Kidney (tissue), 14 donors: ENCODE data around the gene SBF2. TPM values are rescaled to one million over a fixed set of nuclear protein-coding genes. Genes with fewer than 3 reads are reported as not detected.
A peak's percentile ranks its signal among the peaks of the same experiment; 100 is the strongest.

Experiments used
- DNase-seq, 5 donors: peaks; one replicate each; pipeline ENCODE4 v3.0.0-alpha.2; 2013 to 2020
- FAIRE-seq: peaks from 2 replicates; lab custom pipeline; 2012; peaks lifted over from hg19 to GRCh38; lab: Jason Lieb, UNC
- H3K27ac ChIP-seq, 2 donors: one replicate each; pipeline ENCODE4 v1.7.0; 2013; ENCODE audit warnings: low read depth in 2 of 2, low read length in 2 of 2, inconsistent platforms in 1 of 2
- H3K27me3 ChIP-seq: one replicate; pipeline ENCODE4 v1.7.1; 2013; ENCODE audit warnings: low read length, inconsistent platforms; ENCODE audit not compliant: control insufficient read depth, insufficient read depth
- H3K36me3 ChIP-seq, 3 donors: one replicate each; pipeline versions ENCODE4 v1.7.0 to v1.7.1; 2013; ENCODE audit warnings: low read length in 3 of 3, control low read depth in 1 of 3, inconsistent platforms in 1 of 3; ENCODE audit not compliant: insufficient read depth in 3 of 3, control insufficient read depth in 2 of 3
- H3K4me1 ChIP-seq, 3 donors: one replicate each; pipeline versions ENCODE4 v1.7.0 to v1.7.1; 2013; ENCODE audit warnings: low read length in 3 of 3, inconsistent platforms in 1 of 3, low read depth in 1 of 3; ENCODE audit not compliant: control insufficient read depth in 2 of 3, insufficient read depth in 2 of 3
- H3K4me3 ChIP-seq, 3 donors: one replicate each; pipeline versions ENCODE4 v1.7.0 to v1.8.1; 2013; ENCODE audit warnings: low read length in 3 of 3, control low read depth in 1 of 3, inconsistent platforms in 1 of 3
- H3K9ac ChIP-seq, 3 donors: one replicate each; pipeline versions ENCODE4 v1.7.0 to v1.7.1; 2013; ENCODE audit warnings: low read length in 3 of 3, control low read depth in 1 of 3, inconsistent platforms in 1 of 3
- H3K9me3 ChIP-seq, 3 donors: one replicate each; pipeline versions ENCODE4 v1.7.0 to v1.7.1; 2013; ENCODE audit warnings: low read length in 3 of 3, control low read depth in 1 of 3, inconsistent platforms in 1 of 3; ENCODE audit not compliant: control insufficient read depth in 2 of 3, insufficient read depth in 1 of 3
- CTCF ChIP-seq: IDR thresholded peaks from 3 replicates; pipeline ENCODE4 v1.5.1; 2012; ENCODE audit warnings: mild to moderate bottlenecking, moderate library complexity, borderline replicate concordance; ENCODE audit not compliant: insufficient read depth; ENCODE audit errors: extremely low read depth
- intact Hi-C: fragments of 100-400 bp; cut with DNase I; formaldehyde crosslinking; loops from one replicate; pipeline ENCODE4 v1.11.1; 2022
- polyA plus RNA-seq: library from polyadenylated mRNA; stranded (reverse); fragments of 350-450 nt; fragmentation: Illumina TruSeq; extraction: RNeasy Lipid Tissue Mini Kit (QIAGEN cat#74804); gene quantifications from one replicate; pipeline ENCODE4 v1.2.3, GENCODE V29; 2014; ENCODE audit warnings: low read depth, low replicate concordance; ENCODE audit not compliant: insufficient read depth
- total RNA-seq: library from RNA; stranded (reverse); fragmentation: NEBNext Ultra II Directional; extraction: Animal tissue kit (Norgen Biotek cat#: 25700); gene quantifications from one replicate; pipeline ENCODE4 v1.2.1, GENCODE V29; 2021
- donor health status: control.
- donor health status: control.
- donor health status: control.
- donor health status: control.
- donor health status: control.
- donor health status: DM: yes; HTN: yes; CAD: no.
- donor health status: Normal renal cell carcinoma (clear cell type).

The SBF2 gene
- total and polyA plus RNA-seq, 2 donors from 2014 or later, result 13.1 to 55.4 TPM

GRCh38 chr11:10125522-10126133 is 168.4 kb downstream of the SBF2 start:
- H3K4me1 ChIP-seq, result peaks cover 0 to 2% (median 0%) of the 10 kb centered on the region in 3 donors
- intact Hi-C loops, result no loop called here
- no peak overlapping the region for H3K4me3 ChIP-seq
- no peaks in the 10 kb centered on the region for H3K27me3 ChIP-seq
- no peak for TF ChIP-seq CTCF
- H3K36me3 ChIP-seq, result no peaks in the 10 kb centered on the region
- no peak overlapping the region for H3K27ac ChIP-seq
- FAIRE-seq, result no peak
- DNase-seq, result no peak
- no peaks in the 10 kb centered on the region for H3K9me3 ChIP-seq
- H3K9ac ChIP-seq, result no peak overlapping the region

- peaks cover 0 to 2% (median 0%) of the 10 kb centered on the region in 3 donors for H3K4me1 ChIP-seq
- no peak for TF ChIP-seq CTCF
- no peaks in the 10 kb centered on the region for H3K36me3 ChIP-seq
- no peak for DNase-seq
- no peak overlapping the region for H3K9ac ChIP-seq
- no peaks in the 10 kb centered on the region for H3K9me3 ChIP-seq
- no peak for FAIRE-seq
- peak overlapping the region in 1 of 3 donors; percentile 13 for H3K4me3 ChIP-seq
- no peaks in the 10 kb centered on the region for H3K27me3 ChIP-seq
- no peak overlapping the region for H3K27ac ChIP-seq
- intact Hi-C loops, result no loop called here
These were observed 171.5 kb downstream of the SBF2 start for GRCh38 chr11:10122326-10123197.

- H3K27ac ChIP-seq, result peak overlapping the region in 1 of 2 donors; percentile 26
These were observed 175.2 kb downstream of the SBF2 start for GRCh38 chr11:10118865-10119264.

More at GRCh38 chr11:10118865-10119264, 175.2 kb downstream of the SBF2 start:
- no peak for DNase-seq
- H3K9ac ChIP-seq, result no peak overlapping the region
- no peak for TF ChIP-seq CTCF
- H3K4me3 ChIP-seq, result no peak overlapping the region
- peak; percentile 83 for FAIRE-seq
- no peaks in the 10 kb centered on the region for H3K36me3 ChIP-seq
- intact Hi-C loops, result no loop called here
- H3K27me3 ChIP-seq, result no peaks in the 10 kb centered on the region
- no peaks in the 10 kb centered on the region for H3K9me3 ChIP-seq
- H3K4me1 ChIP-seq, result peaks cover 0 to 2% (median 0%) of the 10 kb centered on the region in 3 donors
